Measurements from ENCODE around the gene AS3MT. TPM values are rescaled to one million over a fixed set of nuclear protein-coding genes. Genes with fewer than 3 reads are reported as not detected.

Gene AS3MT
- total and polyA plus RNA-seq, 2 of the 8 experiments (the other 6 are each of a cell fraction or from before 2014, with no cell fraction given): 5.8 to 10.3 TPM

DNA sequence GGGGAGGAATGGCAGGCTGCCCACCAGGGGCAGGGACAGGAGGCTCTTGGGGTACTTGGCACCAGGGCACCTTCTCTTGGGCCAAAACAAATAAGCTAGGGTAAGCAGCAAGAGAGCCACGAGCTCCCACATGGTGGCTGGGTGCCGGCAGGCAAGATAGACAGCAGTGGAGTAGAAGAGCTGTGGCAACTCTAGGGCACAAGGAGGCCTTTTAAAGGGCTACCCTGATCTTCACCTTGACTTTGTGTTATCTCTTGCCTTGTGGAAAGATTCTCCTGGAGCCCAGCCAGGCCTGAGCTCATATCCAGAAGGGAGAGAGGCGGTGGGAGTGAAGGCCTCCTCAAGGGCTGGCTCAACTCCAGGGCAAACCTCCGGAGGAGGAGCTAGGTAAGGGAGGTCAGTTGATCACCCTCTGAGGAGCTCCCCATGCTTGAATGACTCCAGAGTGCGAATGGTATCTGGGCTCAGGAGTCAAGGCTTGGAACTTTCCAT lies 32.0 kb upstream of the AS3MT start, which contains the start of gene CYP17A1:
TSS of gene CYP17A1 (minus strand) at position 184 of the 492 bp plus-strand sequence. CDS start at position 132, 52 bp downstream.
- H3K79me1 ChIP-seq (ENCODE audit: low read depth, low read length): no peaks in the 10 kb centered on the region
- no peak within 1 kb of the TSS for H2BK20ac ChIP-seq (ENCODE audit: low read length)
- H2BK15ac ChIP-seq (ENCODE audit: low read length): peak within 1 kb of the TSS; percentile 88; the same call in 1 of the 2 replicates
- H4K20me1 ChIP-seq (replicated peaks in 1 of 2; ENCODE audit: control insufficient read depth in 1 of 2, insufficient read depth in 2 of 2, low read length in 2 of 2): no peaks in the 10 kb centered on the region
- 84% methylated on average over 5 of the region's 5 CpGs; no CpG with 5 or more reads in 1 of the 2 experiments for WGBS, 2 experiments (ENCODE audit: extremely low coverage in 1 of 2, insufficient coverage in 1 of 2, insufficient read length in 1 of 2, insufficient replicate concordance in 2 of 2, low coverage in 1 of 2, low lambda C conversion rate in 2 of 2, missing lambda C conversion rate in 1 of 2)
- no peak within 1 kb of the TSS for H3K9ac ChIP-seq (replicated peaks in 1 of 4; ENCODE audit: extremely low read depth in 1 of 4, low read depth in 3 of 4, low read length in 3 of 4)
- H2BK5ac ChIP-seq (ENCODE audit: low read depth, low read length): no peak within 1 kb of the TSS
- H3K27me3 ChIP-seq (replicated peaks in 1 of 4; ENCODE audit: control insufficient read depth in 3 of 4, extremely low read depth in 1 of 4, insufficient read depth in 3 of 4, low read length in 3 of 4): no peaks in the 10 kb centered on the region; a peak in 1 of 7 replicates
- no peak within 1 kb of the TSS for H4K5ac ChIP-seq (ENCODE audit: insufficient read length, low read depth, low read length)
- ChIA-PET POLR2A (ENCODE audit: partially characterized antibody) (interaction anchor here (1.1 kb wide), 1 partner anchor 11 kb away, joined by 3 read pairs; no protein-coding TSS in a partner anchor), CTCF (ENCODE audit: partially characterized antibody) (interaction anchor here (0.6 to 11.3 kb wide), 13 partner anchors 10 to 234 kb away, joined by 3 to 118 read pairs (median 5); no protein-coding TSS in a partner anchor)
- no peak within 1 kb of the TSS for H2BK120ac ChIP-seq (replicated peaks; ENCODE audit: low read depth, low read length)
- H2AK5ac ChIP-seq (ENCODE audit: low read depth, low read length): no peak within 1 kb of the TSS
- peak within 1 kb of the TSS; percentile 5; the same call in 1 of the 2 replicates for H4K8ac ChIP-seq (ENCODE audit: extremely low read depth, insufficient read depth, low read length)
- H3K14ac ChIP-seq (ENCODE audit: insufficient read length): no peak within 1 kb of the TSS
- H3K56ac ChIP-seq (replicated peaks; ENCODE audit: insufficient read length, low read depth, low read length): no peak within 1 kb of the TSS
- no peaks in the 10 kb centered on the region for H3K36me3 ChIP-seq (ENCODE audit: control insufficient read depth in 2 of 4, insufficient read depth in 4 of 4, low read length in 3 of 4)
- 0 out of 7 replicates have a peak, but pooled peaks cover 0 to 2% (median 0%) of the 10 kb centered on the region in 4 experiments for H3K4me1 ChIP-seq (replicated peaks in 1 of 4; ENCODE audit: control insufficient read depth in 3 of 4, insufficient read depth in 4 of 4, low read length in 3 of 4)
- H2BK12ac ChIP-seq (ENCODE audit: low read depth, low read length): 0 out of 2 replicates have a peak within 1 kb of the TSS, but pooled peaks have one; percentile 39
- H3K9me3 ChIP-seq (ENCODE audit: insufficient read depth in 2 of 2, low read depth in 1 of 2, low read length in 1 of 2): no peaks in the 10 kb centered on the region
- no peaks in the 10 kb centered on the region for H3K23me2 ChIP-seq (ENCODE audit: low read depth, low read length)
- no peaks in the 10 kb centered on the region for H3K79me2 ChIP-seq (ENCODE audit: control insufficient read depth in 1 of 2, insufficient read depth in 2 of 2, low read length in 2 of 2)
- no peak within 1 kb of the TSS for H4K91ac ChIP-seq (replicated peaks; ENCODE audit: insufficient read length, low read length)
- no peak within 1 kb of the TSS for H3K4me2 ChIP-seq (ENCODE audit: insufficient read depth in 1 of 2, low read depth in 2 of 2, low read length in 2 of 2)
- FAIRE-seq: no peak
- DNase-seq (ENCODE audit: low read depth in 1 of 2, low spot score in 2 of 2): no peak
- no peak within 1 kb of the TSS for H3K4ac ChIP-seq (replicated peaks; ENCODE audit: insufficient read length, low read depth, low read length)
- H3K23ac ChIP-seq (ENCODE audit: insufficient read length): no peak within 1 kb of the TSS
- no peak within 1 kb of the TSS for H3K18ac ChIP-seq (ENCODE audit: extremely low read depth, low read length)
- no peak within 1 kb of the TSS for H3K4me3 ChIP-seq (ENCODE audit: extremely low read depth in 1 of 4, insufficient read depth in 2 of 4, low read depth in 3 of 4, low read length in 4 of 4)
- H3K27ac ChIP-seq (ENCODE audit: low read depth, low read length): no peak within 1 kb of the TSS
- H2AFZ ChIP-seq (ENCODE audit: low read length): no peak within 1 kb of the TSS
- TF ChIP-seq HDAC6 (IDR thresholded peaks at IDR 0.05; ENCODE audit: low read depth, low read length) (no peak), CREB1 (IDR thresholded peaks at IDR 0.05) (no peak), EGR1 (IDR thresholded peaks at IDR 0.05; ENCODE audit: borderline replicate concordance, low read depth, low read length) (no peak), CEBPB (IDR thresholded peaks at IDR 0.05; ENCODE audit: low read depth, low read length) (no peak), SUZ12 (IDR thresholded peaks at IDR 0.05; ENCODE audit: low read length) (no peak), TCF12 (IDR thresholded peaks at IDR 0.05; ENCODE audit: low read depth, low read length) (no peak), E2F6 (IDR thresholded peaks at IDR 0.05) (no peak), SP4 (IDR thresholded peaks at IDR 0.05; ENCODE audit: low read length) (no peak), POU5F1 (IDR thresholded peaks at IDR 0.05; ENCODE audit: low read depth, low read length) (no peak), PHF8 (conservative IDR thresholded peaks at IDR 0.05; ENCODE audit: low read depth, low read length) (no peak), CTBP2 (IDR thresholded peaks at IDR 0.05; ENCODE audit: borderline replicate concordance, insufficient read depth, insufficient read length, low read length) (no peak), NANOG (IDR thresholded peaks at IDR 0.05; ENCODE audit: insufficient read depth, low read depth, low read length, poor library complexity, severe bottlenecking) (no peak), BCL11A (IDR thresholded peaks at IDR 0.05; ENCODE audit: low read depth in 2 of 2, low read length in 2 of 2) (no peak), FOSL1 (IDR thresholded peaks at IDR 0.05; ENCODE audit: insufficient read depth, low read depth, low read length) (no peak)

All from H1 (cell line).